ENCODE measurements around the gene PEX14. TPM values are rescaled to one million over a fixed set of nuclear protein-coding genes. Genes with fewer than 3 reads are reported as not detected.

Gene PEX14
- total and polyA plus RNA-seq, 9 of the 15 experiments (the other 6 are each of a cell fraction or from before 2014, with no cell fraction given), result 2.6 to 45.7 (median 22.7) TPM

- TF ChIP-seq ZNF785 (CRISPR knock-in tag; IDR thresholded peaks at IDR 0.05) (no peak), ARNT (IDR thresholded peaks at IDR 0.05) (no peak; a peak in 1 of 4 replicates), CREB3 (tag; conservative IDR thresholded peaks at IDR 0.05; ENCODE audit: low read depth) (no peak), RHOXF2B (CRISPR knock-in tag; conservative IDR thresholded peaks at IDR 0.05) (no peak), NR2C2 (CRISPR knock-in tag; IDR thresholded peaks at IDR 0.05) (no peak), NR2C2 (tag; IDR thresholded peaks at IDR 0.05) (peak; percentile 80), HDGF (IDR thresholded peaks at IDR 0.05) (no peak), NR3C1 (CRISPR knock-in tag; IDR thresholded peaks at IDR 0.05) (no peak), ZNF165 (CRISPR knock-in tag; IDR thresholded peaks at IDR 0.05; ENCODE audit: borderline replicate concordance) (no peak), ZNF24 (IDR thresholded peaks at IDR 0.05) (peak; percentile 71), PTTG1 (tag; IDR thresholded peaks at IDR 0.05; ENCODE audit: low read depth) (no peak)
These were observed 81.8 kb downstream of the PEX14 start (continued) for GRCh38 chr1:10556430-10557005.

DNA sequence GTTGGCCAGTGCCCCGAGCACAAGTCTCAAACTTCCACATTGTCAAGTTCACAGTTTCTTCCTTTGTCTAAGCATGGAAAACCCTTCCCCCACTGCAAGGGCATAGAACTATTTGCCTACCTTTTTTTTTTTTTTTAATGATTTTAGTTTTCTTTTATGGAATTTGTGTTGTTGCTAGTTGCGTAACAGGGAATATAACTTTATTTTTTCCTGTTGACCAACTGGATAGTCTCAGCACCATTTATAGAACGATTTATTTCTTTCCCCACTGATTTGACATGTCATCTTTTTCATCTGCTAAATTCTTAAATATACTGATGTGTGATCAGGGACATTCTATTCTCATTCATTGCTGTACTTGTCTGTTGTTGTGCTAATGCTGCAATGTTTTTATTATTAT is 83.0 kb downstream of the PEX14 start:
- Histone ChIP-seq H3K27me3 (ENCODE audit: control insufficient read depth in 2 of 2, insufficient read depth in 2 of 2, low read length in 2 of 2) (no peaks in the 10 kb centered on the region), H3K36me3 (ENCODE audit: control insufficient read depth, insufficient read depth, low read length) (no peaks in the 10 kb centered on the region), H3K79me2 (ENCODE audit: control insufficient read depth, insufficient read depth, low read length) (peaks cover 19% of the 10 kb centered on the region), H3K9me3 (replicated peaks; ENCODE audit: control insufficient read depth, insufficient read depth, low read depth, low read length) (no peaks in the 10 kb centered on the region), H4K20me1 (replicated peaks; ENCODE audit: control insufficient read depth, insufficient read depth, low read length) (peaks cover 15% of the 10 kb centered on the region; the same call in 1 of the 2 replicates), H3K9me1 (ENCODE audit: control insufficient read depth, insufficient read depth, low read length) (peaks cover 9% of the 10 kb centered on the region), H3K4me1 (replicated peaks in 1 of 2; ENCODE audit: control insufficient read depth in 2 of 2, insufficient read depth in 2 of 2, low read length in 2 of 2) (peaks cover 17 to 27% of the 10 kb centered on the region in 2 experiments), H2AFZ (ENCODE audit: low read depth, low read length) (no peak overlapping the region), H3K9ac (ENCODE audit: insufficient read depth in 1 of 2, low read depth in 2 of 2, low read length in 2 of 2) (no peak overlapping the region), H3K27ac (ENCODE audit: extremely low read depth, low read depth, low read length) (no peak overlapping the region), H3K4me2 (ENCODE audit: insufficient read depth, low read length) (no peak overlapping the region), H3K4me3 (no peak overlapping the region)
- 69% methylated on average over 3 of the region's 3 CpGs for WGBS (ENCODE audit: insufficient coverage, low coverage, missing lambda C conversion rate)
- ChIA-PET POLR2A (interaction anchor here (0.7 kb wide), 1 partner anchor 143 kb away, joined by 4 read pairs; no protein-coding TSS in a partner anchor), CTCF (ENCODE audit: low intra/inter-chr PET ratio) (no interaction called here)
- intact Hi-C loops (cut with micrococcal nuclease) (no loop called here), in situ Hi-C loops (cut with MboI) (no loop called here)
- TF ChIP-seq PHB (CRISPR knock-in tag; IDR thresholded peaks at IDR 0.05) (no peak), CEBPB (tag; IDR thresholded peaks at IDR 0.05) (peak; percentile 74), CEBPG (CRISPR knock-in tag; IDR thresholded peaks at IDR 0.05) (no peak), CEBPG (tag; conservative IDR thresholded peaks at IDR 0.05 in 1 of 2, IDR thresholded peaks at IDR 0.05 in 1 of 2) (0 out of 4 replicates have a peak, but pooled peaks of 1 of the 2 experiments have one; percentile 36)
- no TSS peak for BruUV-seq (replicated peaks)
- no peak for DNase-seq (ENCODE audit: extremely low read depth in 1 of 4, low spot score in 3 of 4)
- no peak for FAIRE-seq
- no peak for ATAC-seq
